Sigmoid colon (tissue), 4 donors: ENCODE results near the gene CSPG4.

ENCODE experiments used
- CTCF ChIP-seq, 4 experiments: fragments of 450-650 bp in 3 of 4; fragments of 200-600 bp in 1 of 4; IDR thresholded peaks; one replicate each; pipeline ENCODE4 v1.5.1; 2016 to 2019; ENCODE audit warnings: antibody characterized with exemption in 4 of 4, mild to moderate bottlenecking in 3 of 4, moderate library complexity in 2 of 4
- EP300 ChIP-seq, 4 donors: sonication (generic); formaldehyde crosslinking; IDR thresholded peaks; one replicate each; pipeline ENCODE4 v1.6.1; 2017; ENCODE audit warnings: antibody characterized with exemption in 4 of 4
- POLR2AphosphoS5 ChIP-seq, 4 donors: sonication (generic); formaldehyde crosslinking; IDR thresholded peaks; one replicate each; pipeline ENCODE4 v1.6.1; 2017; ENCODE audit warnings: antibody characterized with exemption in 4 of 4

GRCh38 chr15:75661756-75662140 lies 50.9 kb downstream of the CSPG4 start:
- no peak for TF ChIP-seq CTCF (IDR thresholded peaks at IDR 0.05)
- no peak for TF ChIP-seq EP300 (IDR thresholded peaks at IDR 0.05)
- no peak for TF ChIP-seq POLR2AphosphoS5 (IDR thresholded peaks at IDR 0.05)
